ENCODE measurements around the gene CYCS. TPM values are rescaled to one million over a fixed set of nuclear protein-coding genes. Genes with fewer than 3 reads are reported as not detected.
"Not testable (repeated sequence)": the region's sequence is repeated elsewhere in the genome, so short reads cannot be mapped to it uniquely, and the experiment has no call there.

Gene CYCS
- total RNA-seq, 2 donors from 2014 or later: 344 to 371 TPM

DNA sequence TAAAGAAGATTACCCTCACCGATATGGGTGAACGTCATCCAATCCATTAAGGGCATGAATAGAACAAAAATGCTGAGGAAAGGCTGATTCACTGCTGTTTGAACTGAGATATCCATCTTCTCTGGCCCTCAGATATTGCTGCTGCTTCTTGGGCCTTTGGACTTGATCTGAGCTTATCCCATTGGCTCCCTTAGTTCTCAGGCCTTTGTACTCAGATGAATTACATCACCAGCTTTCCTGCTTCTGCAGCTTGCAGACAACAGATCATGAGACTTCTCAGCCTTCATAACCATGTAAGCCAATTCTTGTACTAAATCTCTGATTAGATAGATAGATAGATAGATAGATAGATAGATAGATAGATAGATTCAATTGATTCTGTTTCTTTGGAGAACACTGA lies 40.2 kb downstream of the CYCS start:
- Histone ChIP-seq H3K9me3 (no peaks in the 10 kb centered on the region), H3K27ac (no peak overlapping the region), H3K36me3 (no peaks in the 10 kb centered on the region), H3K27me3 (no peaks in the 10 kb centered on the region), H3K4me3 (no peak overlapping the region), H3K9ac (ENCODE audit: low read depth in 2 of 2, low read length in 2 of 2) (no peak overlapping the region), H3K4me1 (no peaks in the 10 kb centered on the region)
- no peak for DNase-seq
- intact Hi-C loops (cut with DNase I): no loop called here
- no peak for TF ChIP-seq CTCF (IDR thresholded peaks at IDR 0.05)

DNA sequence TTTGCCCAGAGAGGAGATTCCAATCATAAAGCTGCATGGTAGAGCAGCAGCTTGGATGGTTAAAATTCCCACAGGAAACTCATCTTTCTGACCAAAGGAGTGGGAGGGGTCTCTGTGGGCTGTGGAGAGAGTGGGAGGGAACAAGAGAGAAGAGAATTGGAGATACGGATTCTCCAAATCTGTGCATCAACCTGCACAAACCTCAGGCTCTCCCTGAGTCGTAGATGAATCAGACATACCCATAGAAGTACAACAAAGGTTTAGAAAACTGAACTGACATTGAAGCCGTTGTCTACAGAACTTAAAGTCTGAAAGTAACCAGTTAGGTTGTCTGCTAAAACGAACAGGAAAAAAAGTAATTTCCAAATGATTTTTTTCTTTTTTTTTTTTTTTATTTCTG lies 41.9 kb downstream of the CYCS start:
- H3K9me3 ChIP-seq: no peaks in the 10 kb centered on the region
- no peak for TF ChIP-seq CTCF (IDR thresholded peaks at IDR 0.05)
- DNase-seq: no peak
- no peaks in the 10 kb centered on the region for H3K4me1 ChIP-seq
- H3K9ac ChIP-seq (ENCODE audit: low read depth in 2 of 2, low read length in 2 of 2): no peak overlapping the region
- intact Hi-C loops (cut with DNase I): no loop called here
- no peaks in the 10 kb centered on the region for H3K36me3 ChIP-seq
- H3K27ac ChIP-seq: no peak overlapping the region
- no peaks in the 10 kb centered on the region for H3K27me3 ChIP-seq
- no peak overlapping the region for H3K4me3 ChIP-seq

DNA sequence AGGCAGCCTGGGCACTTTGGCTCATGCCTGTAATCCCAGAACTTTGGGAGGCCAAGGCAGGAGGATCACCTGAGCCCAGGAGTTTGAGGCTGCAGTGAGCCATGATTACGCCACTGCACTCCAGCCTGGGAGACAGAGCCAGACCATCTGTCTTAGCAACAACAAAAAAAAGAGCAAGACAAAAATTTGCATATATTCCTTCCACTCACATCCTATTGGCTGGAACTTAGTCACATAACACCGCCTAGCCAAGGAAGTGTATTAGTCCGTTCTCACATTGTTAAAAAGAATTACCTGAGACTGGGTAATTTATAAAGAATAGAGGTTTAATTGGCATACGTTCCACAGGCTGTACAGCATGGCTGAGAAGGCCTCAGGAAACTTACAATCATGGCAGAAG lies 43.0 kb downstream of the CYCS start:
- H3K4me3 ChIP-seq; H3K27me3 ChIP-seq; intact Hi-C loops (cut with DNase I); H3K9ac ChIP-seq (ENCODE audit: low read depth in 2 of 2, low read length in 2 of 2); H3K36me3 ChIP-seq; H3K27ac ChIP-seq; DNase-seq; H3K9me3 ChIP-seq; H3K4me1 ChIP-seq: not testable (repeated sequence)

DNA sequence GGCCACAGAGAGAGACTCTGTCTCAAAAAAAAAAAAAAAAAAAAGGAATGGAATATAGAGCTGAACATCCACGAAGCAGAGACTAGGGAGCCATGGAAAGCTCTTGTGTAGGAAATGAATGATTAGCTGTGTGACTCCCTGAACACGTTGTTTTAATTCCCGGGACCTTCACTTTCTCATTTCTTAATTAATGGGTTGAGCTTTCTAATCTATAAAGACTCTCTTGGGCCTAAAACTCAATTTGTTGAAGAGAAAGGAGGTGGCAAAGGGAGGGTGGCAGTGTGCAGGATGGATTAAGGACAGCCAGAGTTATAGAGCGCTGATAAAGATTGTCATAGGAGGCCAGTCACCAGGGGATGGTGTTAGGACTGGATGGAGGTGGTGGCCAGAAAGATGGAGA lies 48.0 kb downstream of the CYCS start:
- Histone ChIP-seq H3K9me3 (no peaks in the 10 kb centered on the region), H3K4me1 (no peaks in the 10 kb centered on the region), H3K36me3 (no peaks in the 10 kb centered on the region), H3K27ac (no peak overlapping the region), H3K27me3 (no peaks in the 10 kb centered on the region), H3K9ac (ENCODE audit: low read depth in 2 of 2, low read length in 2 of 2) (no peak overlapping the region), H3K4me3 (no peak overlapping the region)
- DNase-seq: no peak
- TF ChIP-seq CTCF (IDR thresholded peaks at IDR 0.05): no peak
- intact Hi-C loops (cut with DNase I): no loop called here

GRCh38 chr7:25075459-25075858 lies 49.6 kb downstream of the CYCS start:
- intact Hi-C loops (cut with DNase I): no loop called here
- H3K27me3 ChIP-seq: no peaks in the 10 kb centered on the region

GRCh38 chr7:25073451-25073850 lies 51.6 kb downstream of the CYCS start:
- no peaks in the 10 kb centered on the region for H3K27me3 ChIP-seq
- no peak for TF ChIP-seq CTCF (IDR thresholded peaks at IDR 0.05)
- DNase-seq: no peak
- no peak overlapping the region for H3K27ac ChIP-seq
- H3K4me3 ChIP-seq: no peak overlapping the region
- intact Hi-C loops (cut with DNase I): loop anchor here (5.0 kb wide), 1 partner anchor 91 kb away; the partner anchor contains the start of gene OSBPL3
- H3K4me1 ChIP-seq: no peaks in the 10 kb centered on the region
- H3K36me3 ChIP-seq: no peaks in the 10 kb centered on the region
- H3K9ac ChIP-seq (ENCODE audit: low read depth in 2 of 2, low read length in 2 of 2): no peak overlapping the region
- no peaks in the 10 kb centered on the region for H3K9me3 ChIP-seq

More at GRCh38 chr7:25075459-25075858, 49.6 kb downstream of the CYCS start:
- H3K4me3 ChIP-seq: no peak overlapping the region
- H3K27ac ChIP-seq: no peak overlapping the region
- H3K9ac ChIP-seq (ENCODE audit: low read depth in 2 of 2, low read length in 2 of 2): no peak overlapping the region
- no peaks in the 10 kb centered on the region for H3K36me3 ChIP-seq
- no peak for TF ChIP-seq CTCF (IDR thresholded peaks at IDR 0.05)
- no peaks in the 10 kb centered on the region for H3K9me3 ChIP-seq
- H3K4me1 ChIP-seq: no peaks in the 10 kb centered on the region
- no peak for DNase-seq

Other genes with a start within 250 kb of the CYCS start
- gene OSBPL3, start 145.1 kb downstream of the CYCS start, total RNA-seq: 10 to 100 TPM in 1 of 2 donors, 1 to 10 TPM in 1; 9.0 to 14.8 TPM
- gene NPVF, start 103.2 kb upstream of the CYCS start, total RNA-seq: not detected

All from colonic mucosa (tissue), 4 donors.